T follicular helper cell (primary cell): Measurements from ENCODE around the gene LRRC2.
A peak's percentile ranks its signal among the peaks of the same experiment; 100 is the strongest.
"Not testable (repeated sequence)": the region's sequence is repeated elsewhere in the genome, so short reads cannot be mapped to it uniquely, and the experiment has no call there.

ENCODE experiments used
- DNase-seq: peaks from one replicate; pipeline ENCODE4 v3.0.0-alpha.2; 2020; ENCODE audit warnings: low read depth

LRRC2 gene

GRCh38 chr3:46497556-46498265 is 68.4 kb downstream of the LRRC2 start, which contains the start of gene RTP3:
TSS of gene RTP3 (plus strand) at chr3:46497976. CDS start at chr3:46498063, 87 bp downstream.
- no peak for DNase-seq

GRCh38 chr3:46496746-46497555 is 69.2 kb downstream of the LRRC2 start:
- peak; percentile 37 for DNase-seq

- no peak for DNase-seq
Observed at GRCh38 chr3:46495901-46496456, 70.1 kb downstream of the LRRC2 start.

GRCh38 chr3:46494491-46494890 is 71.6 kb downstream of the LRRC2 start:
- not testable (repeated sequence) for DNase-seq

GRCh38 chr3:46492890-46493547 is 73.1 kb downstream of the LRRC2 start:
- DNase-seq, result no peak

- DNase-seq, result no peak
Observed at GRCh38 chr3:46491089-46492070, 74.7 kb downstream of the LRRC2 start.

- no peak for DNase-seq
Observed at GRCh38 chr3:46490338-46491084, 75.6 kb downstream of the LRRC2 start.

GRCh38 chr3:46489875-46490274 is 76.2 kb downstream of the LRRC2 start:
- no peak for DNase-seq

GRCh38 chr3:46489381-46489780 is 76.7 kb downstream of the LRRC2 start:
- no peak for DNase-seq

GRCh38 chr3:46488735-46489361 is 77.3 kb downstream of the LRRC2 start:
- peak; percentile 87 for DNase-seq

GRCh38 chr3:46485779-46486175 is 80.3 kb downstream of the LRRC2 start:
- no peak for DNase-seq

- DNase-seq, result no peak
Observed at GRCh38 chr3:46484911-46485778, 81.0 kb downstream of the LRRC2 start.

- no peak for DNase-seq
Observed at GRCh38 chr3:46484388-46484787, 81.7 kb downstream of the LRRC2 start.

GRCh38 chr3:46483825-46484224 is 82.3 kb downstream of the LRRC2 start:
- no peak for DNase-seq

- no peak for DNase-seq
Observed at GRCh38 chr3:46482632-46483350, 83.3 kb downstream of the LRRC2 start.

GRCh38 chr3:46481636-46482035 is 84.5 kb downstream of the LRRC2 start:
- DNase-seq, result no peak

- no peak for DNase-seq
Observed at GRCh38 chr3:46480491-46481195, 85.5 kb downstream of the LRRC2 start.

GRCh38 chr3:46479696-46480095 is 86.4 kb downstream of the LRRC2 start:
- no peak for DNase-seq
